ENCODE data around the gene CPLANE1. TPM values are rescaled to one million over a fixed set of nuclear protein-coding genes. Genes with fewer than 3 reads are reported as not detected.
A peak's percentile ranks its signal among the peaks of the same experiment; 100 is the strongest.

CPLANE1 gene
- total and polyA plus RNA-seq, 2 donors (not counting 3 experiments of a cell fraction or from before 2014, with no cell fraction given) = 4.6 to 21.5 TPM

DNA sequence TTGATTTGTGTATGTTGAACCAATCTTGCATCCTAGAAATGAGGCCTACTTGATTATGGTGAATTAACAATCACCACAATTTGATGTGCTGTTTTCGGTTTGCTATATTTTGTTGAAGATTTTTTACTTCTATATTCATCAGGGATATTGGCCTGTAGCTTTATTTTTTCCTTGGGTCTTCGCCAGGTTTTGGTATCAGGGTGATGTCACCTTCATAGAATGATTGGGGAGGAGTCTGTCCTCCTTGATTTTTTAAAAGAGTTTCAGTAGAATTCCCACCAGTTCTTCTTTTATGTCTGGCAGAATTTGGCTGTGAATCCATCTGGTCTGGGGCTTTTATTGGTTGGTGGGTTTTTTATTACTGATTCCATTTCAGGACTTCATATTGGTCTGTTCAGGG lies 115.2 kb downstream of the CPLANE1 start:
- CTCF ChIA-PET = interaction anchor here (1.3 kb wide), 1 partner anchor 78 kb away, joined by 3 read pairs; no protein-coding TSS in a partner anchor

More for the DNA sequence above, 115.2 kb downstream of the CPLANE1 start:
- Histone ChIP-seq H4K20me1 (replicated peaks; ENCODE audit: control insufficient read depth, extremely low read depth, insufficient read depth, low read length) (no peaks in the 10 kb centered on the region), H3K4me3 (replicated peaks in 1 of 3; ENCODE audit: insufficient read depth in 1 of 3, low read depth in 1 of 3, low read length in 3 of 3) (no peak overlapping the region), H3K9ac (replicated peaks; ENCODE audit: extremely low read depth, insufficient read depth, low read length) (no peak overlapping the region), H3K9me3 (replicated peaks; ENCODE audit: control insufficient read depth, insufficient read depth, low read length) (no peaks in the 10 kb centered on the region), H3K27ac (ENCODE audit: insufficient read depth, low read depth, low read length) (no peak overlapping the region), H3K9me1 (replicated peaks; ENCODE audit: control insufficient read depth, extremely low read depth, insufficient read depth, low read length) (no peaks in the 10 kb centered on the region), H3K4me1 (ENCODE audit: control insufficient read depth, extremely low read depth, insufficient read depth, low read length) (no peaks in the 10 kb centered on the region), H3K79me2 (ENCODE audit: control insufficient read depth, insufficient read depth, low read length) (no peaks in the 10 kb centered on the region), H3K36me3 (ENCODE audit: control insufficient read depth in 2 of 2, extremely low read depth in 1 of 2, insufficient read depth in 2 of 2, low read length in 2 of 2) (peaks cover 0 to 4% of the 10 kb centered on the region in 2 experiments), H3K4me2 (ENCODE audit: insufficient read depth, low read length) (no peak overlapping the region), H3K27me3 (ENCODE audit: control insufficient read depth in 2 of 2, insufficient read depth in 2 of 2, low read length in 2 of 2) (no peaks in the 10 kb centered on the region), H2AFZ (ENCODE audit: low read depth, low read length) (no peak overlapping the region)
- BruUV-seq (replicated peaks) = no TSS peak
- peak; percentile 29 for DNase-seq (ENCODE audit: low read depth, low spot score)
- intact Hi-C loops (cut with micrococcal nuclease) (no loop called here), dilution Hi-C loops (cut with MboI; ENCODE audit: extremely low pct_ligation_motif_present, low sequenced_read_pairs) (no loop called here)
- TF ChIP-seq MYC (IDR thresholded peaks at IDR 0.05; ENCODE audit: low read depth, low read length) = no peak
- TF ChIP-seq JUN (IDR thresholded peaks at IDR 0.05; ENCODE audit: borderline replicate concordance, insufficient read depth, insufficient read length, low read depth) = no peak
- TF ChIP-seq, protein P1, sequence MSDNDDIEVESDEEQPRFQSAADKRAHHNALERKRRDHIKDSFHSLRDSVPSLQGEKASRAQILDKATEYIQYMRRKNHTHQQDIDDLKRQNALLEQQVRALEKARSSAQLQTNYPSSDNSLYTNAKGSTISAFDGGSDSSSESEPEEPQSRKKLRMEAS (IDR thresholded peaks at IDR 0.05; ENCODE audit: insufficient read depth, insufficient read length) = no peak
- no peak for TF ChIP-seq CTCF (IDR thresholded peaks at IDR 0.05; ENCODE audit: extremely low read depth in 1 of 2, insufficient read depth in 1 of 2, low read depth in 1 of 2, low read length in 2 of 2)
- no peak for TF ChIP-seq POLR2AphosphoS5 (IDR thresholded peaks at IDR 0.05; ENCODE audit: insufficient read depth, low read depth, low read length)
- no peak for TF ChIP-seq FOS (IDR thresholded peaks at IDR 0.05; ENCODE audit: borderline replicate concordance, insufficient read depth, low read length)
- no peak for TF ChIP-seq POLR2A (IDR thresholded peaks at IDR 0.05; ENCODE audit: low read depth, low read length)
- no peak for TF ChIP-seq EZH2 (IDR thresholded peaks at IDR 0.05; ENCODE audit: borderline replicate concordance, low read depth, low read length, severe bottlenecking)
- TF ChIP-seq GATA2 (IDR thresholded peaks at IDR 0.05; ENCODE audit: insufficient read depth, insufficient read length, low read depth, low read length) = no peak
- POLR2A ChIA-PET = no interaction called here
- FAIRE-seq = no peak
